Tibial nerve (tissue), 4 donors: Measurements from ENCODE around the gene RHAG. TPM values are rescaled to one million over a fixed set of nuclear protein-coding genes. Genes with fewer than 3 reads are reported as not detected.

Experiments
- DNase-seq, 2 donors: peaks; one replicate each; pipeline ENCODE4 v3.0.0-alpha.2; 2019; ENCODE audit warnings: low spot score in 2 of 2
- H3K27ac ChIP-seq, 4 donors: fragments of 200-600 bp; sonication (generic) in 3 of 4; one replicate each; pipeline ENCODE4 v1.5.1; 2017 to 2019; ENCODE audit warnings: mild to moderate bottlenecking in 1 of 4
- H3K27me3 ChIP-seq, 2 donors: fragments of 200-600 bp; sonication (generic) in 1 of 2; one replicate each; pipeline versions ENCODE4 v1.5.1 to v1.6.0; 2017 to 2019
- H3K36me3 ChIP-seq, 3 donors: fragments of 200-600 bp; sonication (generic); one replicate each; pipeline ENCODE4 v1.5.1; 2018 to 2019
- H3K4me1 ChIP-seq, 4 donors: fragments of 200-600 bp; sonication (generic) in 3 of 4; one replicate each; pipeline ENCODE4 v1.5.1; 2017 to 2019
- H3K4me3 ChIP-seq, 4 donors: fragments of 200-600 bp; sonication (generic) in 3 of 4; one replicate each; pipeline ENCODE4 v1.5.1; 2017 to 2019; ENCODE audit warnings: mild to moderate bottlenecking in 1 of 4, moderate library complexity in 1 of 4
- H3K9me3 ChIP-seq, 4 donors: fragments of 200-600 bp; sonication (generic) in 3 of 4; one replicate each; pipeline ENCODE4 v1.5.1; 2017 to 2019
- CTCF ChIP-seq, 5 experiments: fragments of 200-600 bp in 3 of 5; fragments of 450-650 bp in 2 of 5; sonication (generic) in 3 of 5; IDR thresholded peaks; one replicate each; pipeline ENCODE4 v1.5.1; 2016 to 2019; ENCODE audit warnings: antibody characterized with exemption in 5 of 5, mild to moderate bottlenecking in 3 of 5, moderate library complexity in 2 of 5
- EP300 ChIP-seq, 2 donors: sonication (generic); formaldehyde crosslinking; IDR thresholded peaks; one replicate each; pipeline ENCODE4 v1.6.1; 2017; ENCODE audit warnings: antibody characterized with exemption in 2 of 2, mild to moderate bottlenecking in 1 of 2
- POLR2A ChIP-seq, 2 donors: fragments of 450-650 bp; IDR thresholded peaks; one replicate each; pipeline ENCODE4 v1.6.1; 2017; ENCODE audit warnings: antibody characterized with exemption in 2 of 2, mild to moderate bottlenecking in 2 of 2, moderate library complexity in 2 of 2
- WGBS, 2 donors: methylation state at CpG; one replicate each; pipeline ENCODE4 v1.1.5; 2018; 5-methylcytosine and 5-hydroxymethylcytosine counted together
- total RNA-seq, 4 donors: library from RNA; depleted of rRNA; stranded (reverse); fragments of >200 nt; gene quantifications; one replicate each; pipeline ENCODE4 v1.1.0, GENCODE V29; 2016

The RHAG gene
- total RNA-seq, 4 donors from 2014 or later: 0.59 to 2.7 (median 2.1) TPM

GRCh38 chr6:49635978-49636712 is 494 bp downstream of the RHAG start:
- DNase-seq: no peak
- Histone ChIP-seq H3K27me3 (no peaks in the 10 kb centered on the region), H3K4me1 (no peaks in the 10 kb centered on the region), H3K36me3 (no peaks in the 10 kb centered on the region), H3K4me3 (no peak overlapping the region), H3K9me3 (no peaks in the 10 kb centered on the region), H3K27ac (no peak overlapping the region)
- WGBS, 2 donors: 62 to 72% methylated on average over 5 of the region's 5 CpGs
- TF ChIP-seq CTCF (IDR thresholded peaks at IDR 0.05) (no peak), POLR2A (IDR thresholded peaks at IDR 0.05) (no peak), EP300 (IDR thresholded peaks at IDR 0.05) (no peak)

GRCh38 chr6:49635480-49635879 is 1.2 kb downstream of the RHAG start:
- Histone ChIP-seq H3K36me3 (no peaks in the 10 kb centered on the region), H3K27me3 (no peaks in the 10 kb centered on the region), H3K9me3 (no peaks in the 10 kb centered on the region), H3K4me3 (no peak overlapping the region), H3K4me1 (no peaks in the 10 kb centered on the region), H3K27ac (no peak overlapping the region)
- DNase-seq: no peak
- no peak for TF ChIP-seq EP300 (IDR thresholded peaks at IDR 0.05)
- no peak for TF ChIP-seq CTCF (IDR thresholded peaks at IDR 0.05)
- no peak for TF ChIP-seq POLR2A (IDR thresholded peaks at IDR 0.05)

GRCh38 chr6:49634836-49635218 is 1.8 kb downstream of the RHAG start:
- H3K27ac ChIP-seq: no peak overlapping the region
- no peaks in the 10 kb centered on the region for H3K36me3 ChIP-seq
- WGBS, 2 donors: 80 to 91% methylated on average over 3 of the region's 3 CpGs
- no peak for TF ChIP-seq POLR2A (IDR thresholded peaks at IDR 0.05)
- TF ChIP-seq EP300 (IDR thresholded peaks at IDR 0.05): no peak
- TF ChIP-seq CTCF (IDR thresholded peaks at IDR 0.05): no peak
- no peak for DNase-seq
- H3K4me1 ChIP-seq: no peaks in the 10 kb centered on the region
- no peaks in the 10 kb centered on the region for H3K27me3 ChIP-seq
- H3K9me3 ChIP-seq: no peaks in the 10 kb centered on the region
- no peak overlapping the region for H3K4me3 ChIP-seq

GRCh38 chr6:49634092-49634835 is 2.4 kb downstream of the RHAG start:
- Histone ChIP-seq H3K27me3 (no peaks in the 10 kb centered on the region), H3K4me3 (no peak overlapping the region), H3K4me1 (no peaks in the 10 kb centered on the region), H3K36me3 (no peaks in the 10 kb centered on the region), H3K9me3 (no peaks in the 10 kb centered on the region), H3K27ac (no peak overlapping the region)
- WGBS, 2 donors: 92% methylated on average over 6 of the region's 6 CpGs
- DNase-seq: no peak
- TF ChIP-seq EP300 (IDR thresholded peaks at IDR 0.05) (no peak), CTCF (IDR thresholded peaks at IDR 0.05) (no peak), POLR2A (IDR thresholded peaks at IDR 0.05) (no peak)

GRCh38 chr6:49633541-49633940 is 3.1 kb downstream of the RHAG start:
- Histone ChIP-seq H3K36me3 (no peaks in the 10 kb centered on the region), H3K27me3 (no peaks in the 10 kb centered on the region), H3K9me3 (no peaks in the 10 kb centered on the region), H3K4me3 (no peak overlapping the region), H3K4me1 (no peaks in the 10 kb centered on the region), H3K27ac (no peak overlapping the region)
- no peak for DNase-seq
- TF ChIP-seq CTCF (IDR thresholded peaks at IDR 0.05) (no peak), EP300 (IDR thresholded peaks at IDR 0.05) (no peak), POLR2A (IDR thresholded peaks at IDR 0.05) (no peak)
- 77 to 79% methylated on average over 2 of the region's 2 CpGs for WGBS, 2 donors
